ENCODE measurements around the gene OPA3. TPM values are rescaled to one million over a fixed set of nuclear protein-coding genes. Genes with fewer than 3 reads are reported as not detected.
A peak's percentile ranks its signal among the peaks of the same experiment; 100 is the strongest.
"Not testable (repeated sequence)": the region's sequence is repeated elsewhere in the genome, so short reads cannot be mapped to it uniquely, and the experiment has no call there.

The OPA3 gene
- total RNA-seq = 10 to 100 TPM; 10.3 to 12.6 TPM

DNA sequence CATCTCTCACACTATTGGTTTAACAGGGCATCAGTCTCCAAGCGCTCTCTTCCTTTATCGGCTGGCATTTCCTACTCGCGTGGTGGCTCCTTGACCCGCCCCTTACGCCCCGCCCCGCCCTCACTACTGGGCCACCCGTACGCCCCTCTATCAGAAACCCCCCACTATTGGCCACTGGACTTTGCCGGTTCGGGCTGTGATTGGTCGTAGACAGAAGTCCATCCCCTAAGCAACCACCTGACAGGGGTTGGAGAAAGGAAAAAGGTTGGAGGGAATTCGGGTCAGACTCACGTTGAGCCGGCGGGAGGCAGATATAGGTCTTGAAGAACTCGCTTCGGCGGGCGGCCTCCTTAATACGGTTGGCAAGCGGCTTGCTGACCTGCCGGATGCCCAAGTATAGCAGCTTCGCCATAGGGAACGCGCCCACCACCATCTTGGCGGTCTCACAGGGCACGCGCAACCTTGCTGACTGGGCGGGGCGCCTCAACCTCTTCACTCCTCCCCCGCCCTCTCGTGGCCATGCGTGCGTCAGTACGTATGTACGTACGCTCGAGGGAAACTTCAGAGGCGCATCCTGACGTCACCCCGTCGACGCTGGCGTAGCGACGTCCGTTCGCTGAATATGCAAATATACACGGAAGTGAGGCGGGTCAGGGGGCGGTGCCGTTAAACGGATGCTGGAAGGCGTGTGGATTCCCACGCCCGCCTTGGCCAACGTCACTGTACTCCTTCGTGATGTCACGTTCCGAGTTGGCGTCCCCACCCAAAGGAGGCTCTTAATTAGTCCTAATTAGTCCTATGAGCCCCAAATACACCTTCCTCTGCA lies at the start of gene OPA3:
Gene OPA3, minus strand, starts transcription at position 471 of the 826 bp plus-strand sequence. Its CDS starts 38 bp downstream, at position 433.
- Mint-ChIP-seq H3K9me3 (no peaks in the 10 kb centered on the region), H3K4me1 (ENCODE audit: low read depth) (peaks cover 11% of the 10 kb centered on the region), H3K27ac (peak within 1 kb of the TSS; percentile 73), H3K36me3 (ENCODE audit: insufficient read depth in 2 of 2) (peaks cover 6 to 8% of the 10 kb centered on the region in 2 donors), H3K4me3 (peak within 1 kb of the TSS; percentile 91 to 95), H3K27me3 (ENCODE audit: low read depth) (peaks cover 6% of the 10 kb centered on the region)
- DNase-seq (peak; percentile 99 to 100), ATAC-seq (replicated peaks in 1 of 2) (peak; percentile 91)

DNA sequence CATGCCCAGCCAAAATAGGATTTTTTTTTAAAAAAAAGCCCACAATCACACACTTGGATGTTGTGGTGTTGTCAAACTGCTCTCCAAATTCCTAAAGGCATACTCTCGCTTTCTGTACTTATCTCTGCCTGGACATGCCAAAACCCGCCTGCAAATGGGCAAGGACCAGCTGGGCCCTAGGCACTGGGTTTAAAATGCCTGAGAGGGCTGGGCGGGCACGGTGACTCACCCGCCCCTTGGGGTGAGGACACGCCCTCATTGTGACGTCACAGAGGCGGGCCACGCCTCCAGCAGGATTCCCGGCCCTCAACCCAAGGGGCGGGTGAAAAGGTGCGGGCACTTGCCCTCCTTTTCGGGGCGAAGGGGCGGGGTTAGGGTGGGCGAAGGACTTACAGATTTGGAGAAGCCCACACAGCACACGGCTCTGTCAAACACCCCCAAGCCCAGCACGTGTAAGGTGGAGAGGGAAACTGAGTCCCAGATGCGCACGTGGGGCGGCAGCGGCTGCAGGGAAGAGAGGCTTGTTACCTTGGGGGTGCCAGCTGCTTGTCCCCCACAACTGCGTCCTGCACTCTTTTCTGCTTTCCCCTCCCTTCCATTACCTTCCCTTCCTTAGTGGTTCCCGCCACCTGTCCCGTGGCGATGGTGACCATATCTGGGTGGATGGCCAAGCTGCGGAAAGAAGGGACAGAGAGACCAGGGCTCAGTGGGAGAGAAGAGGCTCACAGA lies 48.0 kb upstream of the OPA3 start:
- H3K27ac Mint-ChIP-seq = peak overlapping the region; percentile 83
- H3K4me1 Mint-ChIP-seq (ENCODE audit: low read depth) = peaks cover 23% of the 10 kb centered on the region
- H3K27me3 Mint-ChIP-seq (ENCODE audit: low read depth) = no peaks in the 10 kb centered on the region
- peak; percentile 57 to 60 for ATAC-seq (replicated peaks in 1 of 2)
- peak; percentile 41 to 67 for DNase-seq
- H3K36me3 Mint-ChIP-seq (ENCODE audit: insufficient read depth in 2 of 2) = peaks cover 10 to 23% of the 10 kb centered on the region in 2 donors
- H3K9me3 Mint-ChIP-seq = no peaks in the 10 kb centered on the region
- peak overlapping the region; percentile 24 to 50 for H3K4me3 Mint-ChIP-seq

DNA sequence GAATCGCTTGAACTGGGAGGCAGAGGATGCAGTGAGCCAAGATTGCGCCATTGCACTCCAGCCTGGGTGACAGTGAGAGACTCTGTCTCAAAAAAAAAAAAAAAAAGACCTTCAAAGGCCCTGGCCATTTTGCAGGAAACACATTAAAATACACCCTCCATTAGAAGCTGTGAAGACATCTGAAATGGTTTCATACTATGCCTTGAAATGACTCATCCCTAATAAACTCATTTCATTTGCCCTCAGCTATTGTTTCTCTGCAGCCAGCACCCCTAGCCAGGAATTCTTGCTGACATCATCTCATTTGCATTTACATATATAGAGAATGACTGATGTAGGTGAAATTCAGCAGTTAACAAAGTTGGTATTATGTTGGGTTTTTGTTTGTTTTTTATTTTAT lies 45.9 kb upstream of the OPA3 start:
- H3K27ac Mint-ChIP-seq = peak overlapping the region; percentile 10
- ATAC-seq (replicated peaks in 1 of 2) = peak; percentile 84 to 91

GRCh38 chr19:45629704-45630103 lies 45.1 kb upstream of the OPA3 start:
- Mint-ChIP-seq H3K9me3 (no peaks in the 10 kb centered on the region), H3K27ac (peak overlapping the region; percentile 51), H3K27me3 (ENCODE audit: low read depth) (no peaks in the 10 kb centered on the region), H3K36me3 (ENCODE audit: insufficient read depth in 2 of 2) (peaks cover 10 to 32% of the 10 kb centered on the region in 2 donors), H3K4me3 (peak overlapping the region; percentile 53 to 61), H3K4me1 (ENCODE audit: low read depth) (peaks cover 31% of the 10 kb centered on the region)
- DNase-seq (no peak), ATAC-seq (replicated peaks in 1 of 2) (no peak)

More for the DNA sequence above, 45.9 kb upstream of the OPA3 start:
- peak in 1 of 2 donors; percentile 32 for DNase-seq
- no peaks in the 10 kb centered on the region for H3K9me3 Mint-ChIP-seq
- H3K36me3 Mint-ChIP-seq (ENCODE audit: insufficient read depth in 2 of 2) = peaks cover 10 to 30% of the 10 kb centered on the region in 2 donors
- H3K27me3 Mint-ChIP-seq (ENCODE audit: low read depth) = no peaks in the 10 kb centered on the region
- H3K4me3 Mint-ChIP-seq = peak overlapping the region; percentile 27 to 28
- H3K4me1 Mint-ChIP-seq (ENCODE audit: low read depth) = peaks cover 29% of the 10 kb centered on the region

GRCh38 chr19:45628219-45628618 lies 43.6 kb upstream of the OPA3 start:
- Mint-ChIP-seq H3K4me1 (ENCODE audit: low read depth) (peaks cover 31% of the 10 kb centered on the region), H3K36me3 (ENCODE audit: insufficient read depth in 2 of 2) (peaks cover 15 to 39% of the 10 kb centered on the region in 2 donors)
- H3K4me3 Mint-ChIP-seq; DNase-seq; H3K9me3 Mint-ChIP-seq; H3K27me3 Mint-ChIP-seq (ENCODE audit: low read depth); ATAC-seq (replicated peaks in 1 of 2); H3K27ac Mint-ChIP-seq: not testable (repeated sequence)

DNA sequence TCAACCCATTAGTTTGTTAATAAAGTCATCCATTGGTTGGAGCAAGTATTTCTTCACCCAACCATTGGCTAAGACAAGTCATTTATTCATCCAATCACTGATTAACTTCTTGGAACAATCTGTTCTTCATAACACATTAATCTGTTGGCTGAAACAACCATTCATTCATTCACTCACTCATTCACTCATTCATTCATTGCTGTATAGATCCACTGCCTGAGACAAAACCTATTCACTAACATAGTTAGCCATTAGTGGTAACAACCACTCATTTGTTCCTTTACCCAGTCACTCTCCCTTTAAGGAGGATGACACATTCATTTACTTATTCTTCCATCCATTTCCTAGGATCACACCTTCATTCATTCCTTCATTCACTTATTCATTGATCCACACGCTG lies 39.4 kb upstream of the OPA3 start:
- Mint-ChIP-seq H3K4me1 (ENCODE audit: low read depth) (peaks cover 8% of the 10 kb centered on the region), H3K27ac (no peak overlapping the region), H3K9me3 (no peaks in the 10 kb centered on the region), H3K27me3 (ENCODE audit: low read depth) (no peaks in the 10 kb centered on the region), H3K36me3 (ENCODE audit: insufficient read depth in 2 of 2) (peaks cover 10 to 38% of the 10 kb centered on the region in 2 donors), H3K4me3 (no peak overlapping the region)
- DNase-seq (no peak), ATAC-seq (replicated peaks in 1 of 2) (no peak)

- H3K4me1 Mint-ChIP-seq (ENCODE audit: low read depth) = peaks cover 8% of the 10 kb centered on the region
- DNase-seq (no peak), ATAC-seq (replicated peaks in 1 of 2) (no peak)
- H3K27me3 Mint-ChIP-seq (ENCODE audit: low read depth) = no peaks in the 10 kb centered on the region
- H3K9me3 Mint-ChIP-seq = no peaks in the 10 kb centered on the region
- H3K27ac Mint-ChIP-seq = no peak overlapping the region
- H3K36me3 Mint-ChIP-seq (ENCODE audit: insufficient read depth in 2 of 2) = peaks cover 10 to 36% of the 10 kb centered on the region in 2 donors
- H3K4me3 Mint-ChIP-seq = no peak overlapping the region
Measured at GRCh38 chr19:45621976-45622503, 37.4 kb upstream of the OPA3 start.

DNA sequence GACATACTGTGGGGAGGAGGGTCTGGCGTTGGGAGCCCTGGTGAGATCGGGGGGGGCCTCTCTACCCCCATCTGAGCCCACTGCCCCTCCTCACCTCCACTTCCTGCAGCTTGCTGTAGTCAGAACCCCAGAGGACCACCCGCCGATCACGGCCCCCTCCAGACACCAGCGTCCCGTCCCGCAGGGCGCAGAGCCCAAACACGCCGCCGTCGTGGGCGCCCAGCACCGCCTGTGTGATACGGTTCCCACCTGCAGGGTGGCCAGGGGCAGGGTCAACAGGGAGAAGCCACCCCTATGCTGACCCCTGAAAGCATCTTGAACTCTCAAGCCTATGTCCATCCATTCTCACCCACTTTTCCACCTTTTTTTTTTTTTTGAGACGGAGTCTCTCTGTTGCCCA lies 36.8 kb upstream of the OPA3 start:
- no peak for ATAC-seq (replicated peaks in 1 of 2)
- Mint-ChIP-seq H3K27me3 (ENCODE audit: low read depth) (no peaks in the 10 kb centered on the region), H3K4me1 (ENCODE audit: low read depth) (peaks cover 8% of the 10 kb centered on the region), H3K9me3 (no peaks in the 10 kb centered on the region), H3K27ac (no peak overlapping the region), H3K4me3 (no peak overlapping the region), H3K36me3 (ENCODE audit: insufficient read depth in 2 of 2) (peaks cover 10 to 36% of the 10 kb centered on the region in 2 donors)
- DNase-seq = no peak

GRCh38 chr19:45616704-45617017 lies 32.1 kb upstream of the OPA3 start:
- Mint-ChIP-seq H3K27me3 (ENCODE audit: low read depth) (no peaks in the 10 kb centered on the region), H3K36me3 (ENCODE audit: insufficient read depth in 2 of 2) (peaks cover 16 to 38% of the 10 kb centered on the region in 2 donors), H3K27ac (no peak overlapping the region), H3K4me1 (ENCODE audit: low read depth) (peaks cover 23% of the 10 kb centered on the region), H3K4me3 (no peak overlapping the region), H3K9me3 (no peaks in the 10 kb centered on the region)
- ATAC-seq (replicated peaks in 1 of 2) (no peak), DNase-seq (no peak)

GRCh38 chr19:45615795-45616703 lies 31.4 kb upstream of the OPA3 start:
- Mint-ChIP-seq H3K36me3 (ENCODE audit: insufficient read depth in 2 of 2) (peaks cover 16 to 43% of the 10 kb centered on the region in 2 donors), H3K27ac (peak overlapping the region; percentile 48), H3K27me3 (ENCODE audit: low read depth) (no peaks in the 10 kb centered on the region), H3K4me3 (no peak overlapping the region), H3K9me3 (no peaks in the 10 kb centered on the region), H3K4me1 (ENCODE audit: low read depth) (peaks cover 23% of the 10 kb centered on the region)
- DNase-seq (peak; percentile 86 to 92), ATAC-seq (replicated peaks in 1 of 2) (peak; percentile 78)

GRCh38 chr19:45615056-45615455 lies 30.5 kb upstream of the OPA3 start:
- H3K9me3 Mint-ChIP-seq; ATAC-seq (replicated peaks in 1 of 2); H3K27ac Mint-ChIP-seq; DNase-seq; H3K27me3 Mint-ChIP-seq (ENCODE audit: low read depth); H3K4me3 Mint-ChIP-seq: not testable (repeated sequence)
- H3K36me3 Mint-ChIP-seq (ENCODE audit: insufficient read depth in 2 of 2) = peaks cover 19 to 49% of the 10 kb centered on the region in 2 donors
- H3K4me1 Mint-ChIP-seq (ENCODE audit: low read depth) = peaks cover 23% of the 10 kb centered on the region

- Mint-ChIP-seq H3K36me3 (ENCODE audit: insufficient read depth in 2 of 2) (peaks cover 25 to 52% of the 10 kb centered on the region in 2 donors), H3K4me3 (peak overlapping the region; percentile 72 to 84), H3K27ac (peak overlapping the region; percentile 96), H3K9me3 (peaks cover 2 to 4% of the 10 kb centered on the region in 2 donors), H3K4me1 (ENCODE audit: low read depth) (peaks cover 23% of the 10 kb centered on the region), H3K27me3 (ENCODE audit: low read depth) (no peaks in the 10 kb centered on the region)
- peak; percentile 85 to 87 for ATAC-seq (replicated peaks in 1 of 2)
- DNase-seq = peak; percentile 67 to 69
Measured at GRCh38 chr19:45613926-45614725, 29.5 kb upstream of the OPA3 start.
